ENCODE measurements around the gene PANK1. TPM values are rescaled to one million over a fixed set of nuclear protein-coding genes. Genes with fewer than 3 reads are reported as not detected.
A peak's percentile ranks its signal among the peaks of the same experiment; 100 is the strongest.
"Not testable (repeated sequence)": the region's sequence is repeated elsewhere in the genome, so short reads cannot be mapped to it uniquely, and the experiment has no call there.

The PANK1 gene
- total and polyA plus RNA-seq, 2 experiments from 2014 or later = 16.9 to 38.2 TPM

- Histone ChIP-seq H3K27me3 (no peaks in the 10 kb centered on the region), H3K9me3 (ENCODE audit: low read depth) (no peaks in the 10 kb centered on the region), H3K4me1 (ENCODE audit: low read depth) (peaks cover 4% of the 10 kb centered on the region), H3K27ac (no peak overlapping the region), H3K4me3 (no peak overlapping the region), H3K36me3 (no peaks in the 10 kb centered on the region)
- no peak for DNase-seq (ENCODE audit: low read depth in 1 of 2, low spot score in 1 of 2)
- TF ChIP-seq CTCF (IDR thresholded peaks at IDR 0.05; ENCODE audit: low read depth, low read length) = no peak
These were observed 23.6 kb downstream of the PANK1 start for GRCh38 chr10:89621438-89621837.

- H3K4me3 ChIP-seq; H3K9me3 ChIP-seq (ENCODE audit: low read depth); H3K27ac ChIP-seq; H3K27me3 ChIP-seq; H3K36me3 ChIP-seq; DNase-seq (ENCODE audit: low read depth in 1 of 2, low spot score in 1 of 2); H3K4me1 ChIP-seq (ENCODE audit: low read depth): not testable (repeated sequence)
These were observed 24.7 kb downstream of the PANK1 start for GRCh38 chr10:89620296-89620695.

- H3K36me3 ChIP-seq = peaks cover 9% of the 10 kb centered on the region
- no peaks in the 10 kb centered on the region for H3K9me3 ChIP-seq (ENCODE audit: low read depth)
- peak in 1 of 2 donors; percentile 12 for DNase-seq (ENCODE audit: low read depth in 1 of 2, low spot score in 1 of 2)
- H3K27ac ChIP-seq = no peak overlapping the region
- no peak for TF ChIP-seq CTCF (IDR thresholded peaks at IDR 0.05; ENCODE audit: low read depth, low read length)
- no peaks in the 10 kb centered on the region for H3K27me3 ChIP-seq
- no peaks in the 10 kb centered on the region for H3K4me1 ChIP-seq (ENCODE audit: low read depth)
- H3K4me3 ChIP-seq = no peak overlapping the region
These were observed 29.2 kb downstream of the PANK1 start for GRCh38 chr10:89615824-89616223.

GRCh38 chr10:89615112-89615511 lies 29.9 kb downstream of the PANK1 start:
- TF ChIP-seq CTCF (IDR thresholded peaks at IDR 0.05; ENCODE audit: low read depth, low read length) = no peak
- peaks cover 15% of the 10 kb centered on the region for H3K36me3 ChIP-seq
- H3K27ac ChIP-seq = no peak overlapping the region
- no peak for DNase-seq (ENCODE audit: low read depth in 1 of 2, low spot score in 1 of 2)
- no peak overlapping the region for H3K4me3 ChIP-seq
- H3K4me1 ChIP-seq (ENCODE audit: low read depth) = peaks cover 7% of the 10 kb centered on the region
- H3K27me3 ChIP-seq = no peaks in the 10 kb centered on the region
- H3K9me3 ChIP-seq (ENCODE audit: low read depth) = no peaks in the 10 kb centered on the region

- no peaks in the 10 kb centered on the region for H3K27me3 ChIP-seq
- H3K4me3 ChIP-seq = no peak overlapping the region
- peak in 1 of 2 donors; percentile 17 for DNase-seq (ENCODE audit: low read depth in 1 of 2, low spot score in 1 of 2)
- no peak for TF ChIP-seq CTCF (IDR thresholded peaks at IDR 0.05; ENCODE audit: low read depth, low read length)
- H3K4me1 ChIP-seq (ENCODE audit: low read depth) = peaks cover 9% of the 10 kb centered on the region
- no peak overlapping the region for H3K27ac ChIP-seq
- peaks cover 21% of the 10 kb centered on the region for H3K36me3 ChIP-seq
- no peaks in the 10 kb centered on the region for H3K9me3 ChIP-seq (ENCODE audit: low read depth)
These were observed 31.5 kb downstream of the PANK1 start for GRCh38 chr10:89613582-89613981.

GRCh38 chr10:89611282-89611681 lies 33.8 kb downstream of the PANK1 start:
- no peak for DNase-seq (ENCODE audit: low read depth in 1 of 2, low spot score in 1 of 2)
- Histone ChIP-seq H3K4me1 (ENCODE audit: low read depth) (peaks cover 9% of the 10 kb centered on the region), H3K36me3 (peaks cover 26% of the 10 kb centered on the region), H3K27ac (no peak overlapping the region), H3K27me3 (no peaks in the 10 kb centered on the region), H3K4me3 (no peak overlapping the region), H3K9me3 (ENCODE audit: low read depth) (no peaks in the 10 kb centered on the region)
- no peak for TF ChIP-seq CTCF (IDR thresholded peaks at IDR 0.05; ENCODE audit: low read depth, low read length)
